Endothelial cell of umbilical vein (primary cell): ENCODE measurements around the gene GJD2. TPM values are rescaled to one million over a fixed set of nuclear protein-coding genes. Genes with fewer than 3 reads are reported as not detected.

Experiments
- BruUV-seq: library from RNA; stranded (reverse); fragments of 400-500 nt; replicated peaks from 2 replicates; lab custom pipeline; 2021; lab: Mats Ljungman, UMichigan
- CTCF ChIA-PET: fragments of 300-600, 350-600 bp; sonication (Branson Sonifier 250); formaldehyde crosslinking; loops from one replicate; lab custom pipeline; 2021; ENCODE audit warnings: antibody characterized with exemption, inconsistent platforms; lab: Charles Lee
- POLR2A ChIA-PET: fragments of 300-600, 350-600 bp; sonication (Branson Sonifier 250); formaldehyde crosslinking; loops from one replicate; lab custom pipeline; 2021; ENCODE audit warnings: antibody characterized with exemption, inconsistent platforms; lab: Charles Lee
- DNase-seq: peaks from one replicate; pipeline ENCODE4 v3.0.0-alpha.2; 2011; ENCODE audit warnings: low read depth, low spot score
- FAIRE-seq: peaks from 2 replicates; lab custom pipeline; 2011; peaks lifted over from hg19 to GRCh38; lab: Jason Lieb, UNC
- H2AFZ ChIP-seq: 2 replicates; pipeline ENCODE4 v1.6.0; 2012; ENCODE audit warnings: low read depth, low read length, control low read depth, inconsistent platforms
- H3K27ac ChIP-seq: 2 replicates; pipeline ENCODE4 v1.5.1; 2011; ENCODE audit warnings: low read depth, mild to moderate bottlenecking, control low read depth, low read length, moderate library complexity; ENCODE audit not compliant: insufficient read depth
- H3K27me3 ChIP-seq, 2 experiments: 2 replicates each; pipeline versions ENCODE4 v1.6.0 to v1.6.1; 2011; ENCODE audit warnings: low read length in 2 of 2, mixed read lengths in 1 of 2; ENCODE audit not compliant: control insufficient read depth in 2 of 2, insufficient read depth in 2 of 2
- H3K36me3 ChIP-seq, 2 experiments: 2 replicates in 1 of 2; 3 replicates in 1 of 2; pipeline ENCODE4 v1.5.1; 2011; ENCODE audit warnings: low read length in 2 of 2, mild to moderate bottlenecking in 1 of 2, moderate library complexity in 1 of 2; ENCODE audit not compliant: control insufficient read depth in 2 of 2, insufficient read depth in 2 of 2; ENCODE audit errors: extremely low read depth in 1 of 2
- H3K4me1 ChIP-seq: 3 replicates; pipeline ENCODE4 v1.5.1; 2011; ENCODE audit warnings: mild to moderate bottlenecking, low read length; ENCODE audit not compliant: control insufficient read depth, insufficient read depth; ENCODE audit errors: extremely low read depth
- H3K4me2 ChIP-seq: 2 replicates; pipeline ENCODE4 v1.6.1; 2011; ENCODE audit warnings: low read length, control low read depth, mixed read lengths; ENCODE audit not compliant: insufficient read depth
- H3K4me3 ChIP-seq, 3 experiments: fragments of 200-600 bp in 1 of 3; sonication (generic), shearing (Covaris generic) in 1 of 3; replicated peaks in 1 of 3; 2 replicates each; pipeline ENCODE4 v1.5.1; 2011 to 2016; ENCODE audit warnings: control low read depth in 3 of 3, low read length in 3 of 3, mild to moderate bottlenecking in 2 of 3, inconsistent platforms in 1 of 3, low read depth in 1 of 3, moderate library complexity in 1 of 3; ENCODE audit not compliant: insufficient read depth in 1 of 3
- H3K79me2 ChIP-seq: 2 replicates; pipeline ENCODE4 v1.6.0; 2012; ENCODE audit warnings: low read length, inconsistent platforms; ENCODE audit not compliant: control insufficient read depth, insufficient read depth
- H3K9ac ChIP-seq: replicated peaks from 2 replicates; pipeline ENCODE3; 2011; ENCODE audit warnings: low read length, control low read depth; ENCODE audit not compliant: insufficient read depth; ENCODE audit errors: extremely low read depth
- H3K9me1 ChIP-seq: replicated peaks from 3 replicates; pipeline ENCODE4 v1.6.0; 2011; ENCODE audit warnings: mild to moderate bottlenecking, low read length; ENCODE audit not compliant: control insufficient read depth, insufficient read depth; ENCODE audit errors: extremely low read depth
- H3K9me3 ChIP-seq: replicated peaks from 2 replicates; pipeline ENCODE4 v1.5.1; 2012; ENCODE audit warnings: low read length, inconsistent platforms; ENCODE audit not compliant: control insufficient read depth, insufficient read depth
- H4K20me1 ChIP-seq: replicated peaks from 2 replicates; pipeline ENCODE3; 2011; ENCODE audit warnings: mild to moderate bottlenecking, low read length; ENCODE audit not compliant: control insufficient read depth, insufficient read depth; ENCODE audit errors: extremely low read depth
- EZH2 ChIP-seq: IDR thresholded peaks from 2 replicates; pipeline ENCODE4 v1.6.1; 2012; ENCODE audit warnings: borderline replicate concordance, low read depth, mild to moderate bottlenecking, moderate library complexity, low read length, inconsistent platforms; ENCODE audit not compliant: severe bottlenecking
- FOS ChIP-seq: IDR thresholded peaks from 2 replicates; pipeline ENCODE4 v1.6.1; 2011; ENCODE audit warnings: mild to moderate bottlenecking, low read length, moderate library complexity, borderline replicate concordance; ENCODE audit not compliant: insufficient read depth
- JUN ChIP-seq: IDR thresholded peaks from 2 replicates; pipeline ENCODE4 v1.6.1; 2011; ENCODE audit warnings: borderline replicate concordance, low read depth; ENCODE audit not compliant: insufficient read length, insufficient read depth
- MYC ChIP-seq: IDR thresholded peaks from one replicate; pipeline ENCODE4 v1.6.1; 2011; ENCODE audit warnings: mild to moderate bottlenecking, low read depth, low read length
- dilution Hi-C: fragments of 300-500 bp; cut with MboI; formaldehyde crosslinking; loops from one replicate; pipeline ENCODE4 v1.15.0; 2019; ENCODE audit warnings: low sequenced_read_pairs; ENCODE audit not compliant: extremely low pct_ligation_motif_present
- intact Hi-C: fragments of 100-400 bp; cut with micrococcal nuclease; formaldehyde crosslinking; loops from one replicate; pipeline ENCODE4 v1.10.0; 2022
- polyA plus RNA-seq, 4 experiments: library from polyadenylated mRNA; depleted of rRNA in 3 of 4; stranded (reverse) in 3 of 4; unstranded in 1 of 4; fragments of >200 nt; gene quantifications; 2 replicates each; pipeline versions ENCODE4 v1.2.1 to v1.2.3, GENCODE V29; 2011 to 2012; ENCODE audit warnings: missing spikeins in 1 of 4
- total RNA-seq: library from RNA; stranded (reverse); gene quantifications from 2 replicates; pipeline ENCODE4 v1.2.3, GENCODE V29; 2021
- TF ChIP-seq, protein P1 (sequence below), 2 donors: IDR thresholded peaks; 1 replicate in 1 of 2; 2 replicates in 1 of 2; pipeline ENCODE4 v1.5.1; 2011; ENCODE audit warnings: low read length in 2 of 2, mild to moderate bottlenecking in 2 of 2, moderate library complexity in 2 of 2, control low read depth in 1 of 2, inconsistent platforms in 1 of 2, low read depth in 1 of 2; ENCODE audit not compliant: insufficient read depth in 1 of 2; ENCODE audit errors: extremely low read depth in 1 of 2
- TF ChIP-seq, protein P2 (sequence below): IDR thresholded peaks from 2 replicates; pipeline ENCODE4 v1.6.1; 2011; ENCODE audit not compliant: insufficient read depth, insufficient read length

Gene GJD2
- total and polyA plus RNA-seq, 2 donors (not counting 3 experiments of a cell fraction or from before 2014, with no cell fraction given), result not detected

DNA sequence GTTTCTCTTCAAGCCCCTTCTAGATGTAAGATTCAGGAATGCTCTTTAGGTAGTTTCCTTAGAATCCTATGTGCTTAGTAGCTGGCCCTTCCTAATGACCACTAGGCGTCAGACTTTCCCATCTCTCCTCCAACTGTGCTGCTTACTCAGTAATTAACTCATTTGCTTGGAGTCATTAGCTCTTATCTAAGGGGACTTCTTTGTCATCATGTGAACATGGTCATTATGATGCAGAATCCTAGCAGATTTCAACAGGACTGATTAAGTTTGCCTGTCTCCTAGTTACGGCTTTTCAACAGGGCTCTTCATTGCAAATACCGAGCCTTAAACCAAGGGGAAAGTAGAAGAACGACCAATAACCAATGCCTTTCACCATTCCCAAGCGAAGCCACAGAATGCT lies 46.4 kb downstream of the GJD2 start:
- Histone ChIP-seq H3K36me3 (no peaks in the 10 kb centered on the region), H3K27ac (no peak overlapping the region), H3K9me1 (no peaks in the 10 kb centered on the region), H2AFZ (no peak overlapping the region), H3K79me2 (no peaks in the 10 kb centered on the region), H3K4me2 (no peak overlapping the region), H4K20me1 (no peaks in the 10 kb centered on the region), H3K4me1 (no peaks in the 10 kb centered on the region), H3K9me3 (no peaks in the 10 kb centered on the region), H3K9ac (no peak overlapping the region), H3K27me3 (no peaks in the 10 kb centered on the region), H3K4me3 (no peak overlapping the region)
- CTCF ChIA-PET, result interaction anchor here (0.8 to 2.8 kb wide), 47 partner anchors 9 to 261 kb away, joined by 3 to 56 read pairs (median 5); partner anchors contain the start of gene AQR
- TF ChIP-seq, protein P1, sequence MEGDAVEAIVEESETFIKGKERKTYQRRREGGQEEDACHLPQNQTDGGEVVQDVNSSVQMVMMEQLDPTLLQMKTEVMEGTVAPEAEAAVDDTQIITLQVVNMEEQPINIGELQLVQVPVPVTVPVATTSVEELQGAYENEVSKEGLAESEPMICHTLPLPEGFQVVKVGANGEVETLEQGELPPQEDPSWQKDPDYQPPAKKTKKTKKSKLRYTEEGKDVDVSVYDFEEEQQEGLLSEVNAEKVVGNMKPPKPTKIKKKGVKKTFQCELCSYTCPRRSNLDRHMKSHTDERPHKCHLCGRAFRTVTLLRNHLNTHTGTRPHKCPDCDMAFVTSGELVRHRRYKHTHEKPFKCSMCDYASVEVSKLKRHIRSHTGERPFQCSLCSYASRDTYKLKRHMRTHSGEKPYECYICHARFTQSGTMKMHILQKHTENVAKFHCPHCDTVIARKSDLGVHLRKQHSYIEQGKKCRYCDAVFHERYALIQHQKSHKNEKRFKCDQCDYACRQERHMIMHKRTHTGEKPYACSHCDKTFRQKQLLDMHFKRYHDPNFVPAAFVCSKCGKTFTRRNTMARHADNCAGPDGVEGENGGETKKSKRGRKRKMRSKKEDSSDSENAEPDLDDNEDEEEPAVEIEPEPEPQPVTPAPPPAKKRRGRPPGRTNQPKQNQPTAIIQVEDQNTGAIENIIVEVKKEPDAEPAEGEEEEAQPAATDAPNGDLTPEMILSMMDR (IDR thresholded peaks at IDR 0.05; ENCODE audit: extremely low read depth in 1 of 2, insufficient read depth in 1 of 2, low read depth in 1 of 2, low read length in 2 of 2), result peak; percentile 64 to 71
- TF ChIP-seq JUN, result no peak
- intact Hi-C loops (loop anchor here (1.0 to 10.0 kb wide), 2 partner anchors 146 to 212 kb away; no protein-coding TSS in a partner anchor), dilution Hi-C loops (no loop called here)
- POLR2A ChIA-PET, result interaction anchor here (0.6 kb wide), 1 partner anchor 24 kb away, joined by 5 read pairs; no protein-coding TSS in a partner anchor
- DNase-seq, result peak; percentile 69
- BruUV-seq, result no TSS peak
- peak; percentile 62 for FAIRE-seq

DNA sequence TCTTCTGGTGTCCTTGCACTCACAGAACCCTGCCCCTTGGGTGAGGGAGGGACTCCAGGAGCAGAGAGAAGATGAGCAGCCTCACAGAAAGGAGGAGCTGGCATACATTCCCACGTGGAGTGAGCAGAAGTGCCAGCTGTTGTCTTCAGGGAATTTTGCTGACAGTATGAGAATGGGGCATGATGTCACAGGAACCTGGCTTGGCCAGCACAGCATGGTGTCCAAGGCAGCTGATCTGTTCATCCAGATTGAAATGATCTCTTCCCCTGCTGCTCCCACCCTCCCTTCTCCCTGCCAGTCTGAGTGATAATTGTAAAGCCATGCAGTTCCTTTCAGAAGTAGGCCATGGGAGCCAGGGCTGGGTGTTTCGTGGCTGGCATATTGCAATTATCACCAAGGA lies 53.3 kb downstream of the GJD2 start:
- no peak overlapping the region for H3K4me3 ChIP-seq
- H3K27ac ChIP-seq, result no peak overlapping the region
- H3K4me2 ChIP-seq, result no peak overlapping the region
- POLR2A ChIA-PET, result no interaction called here
- no peaks in the 10 kb centered on the region for H4K20me1 ChIP-seq
- H3K36me3 ChIP-seq, result no peaks in the 10 kb centered on the region
- peaks cover 7% of the 10 kb centered on the region for H3K4me1 ChIP-seq
- no peak overlapping the region for H2AFZ ChIP-seq
- CTCF ChIA-PET, result interaction anchor here (2.5 kb wide), 1 partner anchor 219 kb away, joined by 7 read pairs; no protein-coding TSS in a partner anchor
- H3K9me3 ChIP-seq, result no peaks in the 10 kb centered on the region
- no TSS peak for BruUV-seq
- no peaks in the 10 kb centered on the region for H3K9me1 ChIP-seq
- FAIRE-seq, result no peak
- H3K79me2 ChIP-seq, result no peaks in the 10 kb centered on the region
- H3K27me3 ChIP-seq, result no peaks in the 10 kb centered on the region
- intact Hi-C loops (loop anchor here (2.0 to 10.0 kb wide), 2 partner anchors 19 to 153 kb away; no protein-coding TSS in a partner anchor), dilution Hi-C loops (no loop called here)
- no peak for TF ChIP-seq FOS
- no peak for TF ChIP-seq MYC
- TF ChIP-seq EZH2, result no peak
- TF ChIP-seq, protein P1 (IDR thresholded peaks at IDR 0.05; ENCODE audit: extremely low read depth in 1 of 2, insufficient read depth in 1 of 2, low read depth in 1 of 2, low read length in 2 of 2), result no peak
- TF ChIP-seq, protein P2, sequence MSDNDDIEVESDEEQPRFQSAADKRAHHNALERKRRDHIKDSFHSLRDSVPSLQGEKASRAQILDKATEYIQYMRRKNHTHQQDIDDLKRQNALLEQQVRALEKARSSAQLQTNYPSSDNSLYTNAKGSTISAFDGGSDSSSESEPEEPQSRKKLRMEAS, result no peak
- DNase-seq, result no peak
- H3K9ac ChIP-seq, result no peak overlapping the region
